GM18907 (cell line): ENCODE results near the gene RMND1.
"Not testable (repeated sequence)": the region's sequence is repeated elsewhere in the genome, so short reads cannot be mapped to it uniquely, and the experiment has no call there.

ENCODE experiments used
- ATAC-seq: cut with Tn5 transposase; IDR thresholded peaks from one replicate; pipeline ENCODE4 v1.9.1; 2021; ENCODE audit warnings: mild to moderate bottlenecking, moderate library complexity; ENCODE audit not compliant: unreplicated experiment

Gene RMND1

GRCh38 chr6:151451950-151452749, at the start of gene RMND1:
Gene RMND1 (minus strand): TSS chr6:151452126. CDS start chr6:151445811, 6,315 bp downstream.
- peak; percentile 97 for ATAC-seq

GRCh38 chr6:151499551-151499950, 47.6 kb upstream of the RMND1 start:
- ATAC-seq = no peak

GRCh38 chr6:151498327-151498726, 46.4 kb upstream of the RMND1 start:
- ATAC-seq = peak; percentile 89

- peak; percentile 47 for ATAC-seq
Measured at GRCh38 chr6:151497905-151498304, 46.0 kb upstream of the RMND1 start.

GRCh38 chr6:151495380-151495779, 43.5 kb upstream of the RMND1 start:
- ATAC-seq = no peak

GRCh38 chr6:151494936-151495320, 43.0 kb upstream of the RMND1 start:
- no peak for ATAC-seq

GRCh38 chr6:151494235-151494935, 42.5 kb upstream of the RMND1 start:
- ATAC-seq = no peak

GRCh38 chr6:151493804-151494234, 41.9 kb upstream of the RMND1 start, which contains the start of gene CCDC170:
Gene CCDC170 (plus strand): TSS chr6:151494017. CDS start chr6:151494129, 112 bp downstream.
- no peak for ATAC-seq

- no peak for ATAC-seq
Measured at GRCh38 chr6:151493161-151493803, 41.4 kb upstream of the RMND1 start.

GRCh38 chr6:151490996-151491395, 39.1 kb upstream of the RMND1 start:
- ATAC-seq = no peak

GRCh38 chr6:151488226-151488625, 36.3 kb upstream of the RMND1 start:
- ATAC-seq = no peak

GRCh38 chr6:151483994-151484393, 32.1 kb upstream of the RMND1 start:
- no peak for ATAC-seq

GRCh38 chr6:151482290-151482689, 30.4 kb upstream of the RMND1 start:
- no peak for ATAC-seq

GRCh38 chr6:151481786-151482185, 29.9 kb upstream of the RMND1 start:
- ATAC-seq = no peak

- no peak for ATAC-seq
Measured at GRCh38 chr6:151478670-151479069, 26.7 kb upstream of the RMND1 start.

GRCh38 chr6:151477726-151478125, 25.8 kb upstream of the RMND1 start:
- ATAC-seq = no peak

- no peak for ATAC-seq
Measured at GRCh38 chr6:151475653-151476523, 24.0 kb upstream of the RMND1 start.

GRCh38 chr6:151464702-151465101, 12.8 kb upstream of the RMND1 start:
- no peak for ATAC-seq

- no peak for ATAC-seq
Measured at GRCh38 chr6:151461673-151462072, 9.7 kb upstream of the RMND1 start.

- ATAC-seq = not testable (repeated sequence)
Measured at GRCh38 chr6:151455751-151456398, 3.9 kb upstream of the RMND1 start.
